GM12865 (cell line): ENCODE measurements around the gene ATP2B2.

ENCODE experiments used
- DNase-seq: peaks from one replicate; pipeline ENCODE4 v3.0.0; 2010; ENCODE audit warnings: low read depth
- H3K4me3 ChIP-seq: 2 replicates; pipeline ENCODE4 v1.5.1; 2011; ENCODE audit warnings: mild to moderate bottlenecking, low read depth, low read length, control low read depth
- CTCF ChIP-seq: IDR thresholded peaks from 2 replicates; pipeline ENCODE4 v1.5.1; 2011; ENCODE audit warnings: low read length, control low read depth, low read depth, inconsistent platforms; ENCODE audit not compliant: insufficient read depth; ENCODE audit errors: missing control alignments

Gene ATP2B2

GRCh38 chr3:10445561-10446175, 59.7 kb downstream of the ATP2B2 start:
- TF ChIP-seq CTCF = no peak
- no peak overlapping the region for H3K4me3 ChIP-seq
- DNase-seq = no peak

- TF ChIP-seq CTCF = no peak
- no peak overlapping the region for H3K4me3 ChIP-seq
- DNase-seq = no peak
Measured at GRCh38 chr3:10444511-10444910, 60.9 kb downstream of the ATP2B2 start.

- DNase-seq = no peak
- TF ChIP-seq CTCF = no peak
- no peak overlapping the region for H3K4me3 ChIP-seq
Measured at GRCh38 chr3:10444110-10444429, 61.3 kb downstream of the ATP2B2 start.

GRCh38 chr3:10443272-10444109, 61.9 kb downstream of the ATP2B2 start:
- DNase-seq = no peak
- TF ChIP-seq CTCF = no peak
- H3K4me3 ChIP-seq = no peak overlapping the region

- no peak for TF ChIP-seq CTCF
- no peak overlapping the region for H3K4me3 ChIP-seq
- DNase-seq = no peak
Measured at GRCh38 chr3:10442151-10442795, 63.1 kb downstream of the ATP2B2 start.

GRCh38 chr3:10440684-10441083, 64.7 kb downstream of the ATP2B2 start:
- H3K4me3 ChIP-seq = no peak overlapping the region
- no peak for DNase-seq
- TF ChIP-seq CTCF = no peak
